Neural progenitor cell (in vitro differentiated cells): ENCODE results near the gene DUSP8.

Experiments used
- CTCF ChIP-seq: fragments of 200-600 bp; sonication (generic); IDR thresholded peaks from 2 replicates; pipeline ENCODE4 v1.5.1; 2017; ENCODE audit warnings: antibody characterized with exemption, mild to moderate bottlenecking
- EZH2phosphoT487 ChIP-seq: fragments of 200-600 bp; sonication (generic); IDR thresholded peaks from 2 replicates; pipeline ENCODE4 v1.6.1; 2017; ENCODE audit warnings: antibody characterized with exemption

DNA sequence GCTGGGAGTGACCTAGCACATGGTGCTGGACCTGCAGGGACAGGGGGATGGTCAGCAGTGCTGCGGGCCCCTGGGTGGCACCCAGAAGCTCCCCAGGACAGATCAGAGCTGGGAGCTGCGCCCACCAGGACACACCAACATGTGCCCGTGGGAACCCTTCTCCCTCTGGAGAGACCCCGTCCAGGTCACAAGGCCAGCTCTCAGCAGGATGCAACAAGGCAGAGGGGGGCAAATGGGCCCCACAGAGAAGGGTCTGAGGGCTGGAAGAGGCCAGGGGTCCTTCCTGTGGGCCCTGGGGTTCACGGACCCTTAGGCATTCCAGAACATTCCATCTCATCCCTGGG, 6.2 kb downstream of the DUSP8 start:
- no peak for TF ChIP-seq CTCF
- TF ChIP-seq EZH2phosphoT487 = no peak
